ENCODE results near the gene FHOD1. TPM values are rescaled to one million over a fixed set of nuclear protein-coding genes. Genes with fewer than 3 reads are reported as not detected.

Gene FHOD1
- total RNA-seq, 6 experiments from 2014 or later = 46.3 to 55.9 (median 51.1) TPM

GRCh38 chr16:67230809-67231660, 16.2 kb downstream of the FHOD1 start:
- no peak for TF ChIP-seq CTCF (IDR thresholded peaks at IDR 0.05)
- no peak overlapping the region for H3K4me3 Mint-ChIP-seq
- H3K9me3 Mint-ChIP-seq = no peaks in the 10 kb centered on the region
- H3K27ac Mint-ChIP-seq = no peak overlapping the region; the same call in 1 of the 2 replicates
- peaks cover 30% of the 10 kb centered on the region for H3K36me3 Mint-ChIP-seq (ENCODE audit: low read depth)
- no peak for DNase-seq
- peaks cover 15% of the 10 kb centered on the region for H3K4me1 Mint-ChIP-seq (ENCODE audit: low read depth)
- peaks cover 8% of the 10 kb centered on the region for H3K27me3 Mint-ChIP-seq (ENCODE audit: insufficient read depth)

GRCh38 chr16:67229906-67230808, 17.1 kb downstream of the FHOD1 start:
- no peak for TF ChIP-seq CTCF (IDR thresholded peaks at IDR 0.05)
- Mint-ChIP-seq H3K36me3 (ENCODE audit: low read depth) (peaks cover 28% of the 10 kb centered on the region), H3K27me3 (ENCODE audit: insufficient read depth) (peaks cover 8% of the 10 kb centered on the region), H3K27ac (no peak overlapping the region), H3K4me1 (ENCODE audit: low read depth) (peaks cover 24% of the 10 kb centered on the region), H3K9me3 (no peaks in the 10 kb centered on the region), H3K4me3 (no peak overlapping the region)
- DNase-seq = no peak

GRCh38 chr16:67228905-67229304, 18.4 kb downstream of the FHOD1 start:
- no peak for DNase-seq
- Mint-ChIP-seq H3K4me1 (ENCODE audit: low read depth) (peaks cover 34% of the 10 kb centered on the region), H3K27ac (no peak overlapping the region), H3K4me3 (peak overlapping the region; percentile 98), H3K9me3 (no peaks in the 10 kb centered on the region), H3K27me3 (ENCODE audit: insufficient read depth) (peaks cover 8% of the 10 kb centered on the region), H3K36me3 (ENCODE audit: low read depth) (peaks cover 22% of the 10 kb centered on the region)
- TF ChIP-seq CTCF (IDR thresholded peaks at IDR 0.05) = no peak

GRCh38 chr16:67228034-67228785, 19.1 kb downstream of the FHOD1 start:
- peak overlapping the region; percentile 92 for H3K27ac Mint-ChIP-seq

More at GRCh38 chr16:67228034-67228785, 19.1 kb downstream of the FHOD1 start:
- Mint-ChIP-seq H3K9me3 (no peaks in the 10 kb centered on the region), H3K27me3 (ENCODE audit: insufficient read depth) (peaks cover 8% of the 10 kb centered on the region), H3K36me3 (ENCODE audit: low read depth) (peaks cover 18% of the 10 kb centered on the region), H3K4me3 (peak overlapping the region; percentile 98), H3K4me1 (ENCODE audit: low read depth) (peaks cover 34% of the 10 kb centered on the region)
- TF ChIP-seq CTCF (IDR thresholded peaks at IDR 0.05) = no peak
- DNase-seq = no peak
